Activated CD8-positive, alpha-beta memory T cell treated with anti-CD3 and anti-CD28 coated beads for 4 hours (primary cell): Measurements from ENCODE around the gene FGL2.
"Not testable (repeated sequence)": the region's sequence is repeated elsewhere in the genome, so short reads cannot be mapped to it uniquely, and the experiment has no call there.

ENCODE experiments used
- DNase-seq, 2 donors: peaks; one replicate each; pipeline ENCODE4 v3.0.0-alpha.2; 2020; ENCODE audit warnings: low read depth in 2 of 2

The FGL2 gene, protein sequence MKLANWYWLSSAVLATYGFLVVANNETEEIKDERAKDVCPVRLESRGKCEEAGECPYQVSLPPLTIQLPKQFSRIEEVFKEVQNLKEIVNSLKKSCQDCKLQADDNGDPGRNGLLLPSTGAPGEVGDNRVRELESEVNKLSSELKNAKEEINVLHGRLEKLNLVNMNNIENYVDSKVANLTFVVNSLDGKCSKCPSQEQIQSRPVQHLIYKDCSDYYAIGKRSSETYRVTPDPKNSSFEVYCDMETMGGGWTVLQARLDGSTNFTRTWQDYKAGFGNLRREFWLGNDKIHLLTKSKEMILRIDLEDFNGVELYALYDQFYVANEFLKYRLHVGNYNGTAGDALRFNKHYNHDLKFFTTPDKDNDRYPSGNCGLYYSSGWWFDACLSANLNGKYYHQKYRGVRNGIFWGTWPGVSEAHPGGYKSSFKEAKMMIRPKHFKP

DNA sequence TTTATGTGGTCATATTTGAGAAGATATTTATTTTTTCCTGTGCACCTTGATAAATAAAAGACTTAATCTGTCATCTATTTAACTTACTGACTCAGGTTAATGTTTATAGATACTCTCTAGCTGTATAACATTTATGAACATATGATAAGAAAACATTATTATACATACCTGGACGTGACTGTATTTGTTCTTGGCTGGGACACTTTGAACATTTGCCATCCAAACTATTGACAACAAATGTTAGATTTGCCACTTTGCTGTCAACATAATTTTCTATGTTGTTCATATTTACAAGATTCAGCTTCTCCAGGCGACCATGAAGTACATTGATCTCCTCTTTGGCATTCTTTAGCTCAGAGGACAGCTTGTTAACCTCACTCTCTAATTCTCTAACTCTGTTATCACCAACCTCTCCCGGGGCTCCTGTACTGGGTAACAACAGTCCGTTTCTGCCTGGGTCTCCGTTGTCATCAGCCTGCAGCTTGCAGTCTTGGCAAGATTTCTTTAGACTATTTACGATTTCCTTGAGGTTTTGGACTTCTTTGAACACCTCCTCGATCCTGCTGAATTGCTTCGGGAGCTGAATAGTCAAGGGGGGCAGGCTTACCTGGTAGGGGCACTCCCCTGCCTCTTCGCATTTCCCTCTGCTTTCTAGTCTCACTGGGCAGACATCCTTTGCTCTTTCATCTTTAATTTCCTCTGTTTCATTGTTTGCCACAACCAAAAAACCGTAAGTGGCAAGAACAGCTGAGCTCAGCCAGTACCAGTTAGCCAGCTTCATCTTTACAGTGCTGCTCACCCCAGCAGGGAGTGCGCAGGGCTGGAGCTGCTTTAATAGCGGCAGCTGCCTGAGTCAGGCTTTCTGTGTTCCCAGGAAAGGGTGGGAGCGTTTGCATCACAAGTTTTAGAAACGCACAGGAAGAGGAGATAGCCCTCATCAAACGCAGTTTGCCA is at the start of gene FGL2:
FGL2 (minus strand) TSS at position 807 of the 954 bp plus-strand sequence; CDS start at position 781, 26 bp downstream.
- DNase-seq, result no peak

DNA sequence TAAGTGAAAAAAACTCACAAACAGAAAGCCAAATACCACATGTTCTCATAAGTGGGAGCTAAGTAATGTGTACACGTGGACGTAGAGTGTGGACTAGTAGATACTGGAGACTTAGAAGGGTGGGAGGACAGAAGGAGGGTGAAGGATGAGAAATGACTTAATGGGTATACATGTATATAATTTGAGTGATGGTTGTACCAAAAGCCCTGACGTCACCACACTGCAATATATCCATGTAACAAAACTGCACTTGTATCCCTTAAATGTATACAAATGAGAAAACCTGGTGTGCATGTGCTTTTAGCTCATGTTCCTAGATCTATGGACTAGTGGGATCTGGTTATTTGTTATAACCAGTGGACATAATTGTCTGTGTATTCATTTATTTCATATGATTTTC is 48.5 kb upstream of the FGL2 start:
- DNase-seq, result no peak

DNA sequence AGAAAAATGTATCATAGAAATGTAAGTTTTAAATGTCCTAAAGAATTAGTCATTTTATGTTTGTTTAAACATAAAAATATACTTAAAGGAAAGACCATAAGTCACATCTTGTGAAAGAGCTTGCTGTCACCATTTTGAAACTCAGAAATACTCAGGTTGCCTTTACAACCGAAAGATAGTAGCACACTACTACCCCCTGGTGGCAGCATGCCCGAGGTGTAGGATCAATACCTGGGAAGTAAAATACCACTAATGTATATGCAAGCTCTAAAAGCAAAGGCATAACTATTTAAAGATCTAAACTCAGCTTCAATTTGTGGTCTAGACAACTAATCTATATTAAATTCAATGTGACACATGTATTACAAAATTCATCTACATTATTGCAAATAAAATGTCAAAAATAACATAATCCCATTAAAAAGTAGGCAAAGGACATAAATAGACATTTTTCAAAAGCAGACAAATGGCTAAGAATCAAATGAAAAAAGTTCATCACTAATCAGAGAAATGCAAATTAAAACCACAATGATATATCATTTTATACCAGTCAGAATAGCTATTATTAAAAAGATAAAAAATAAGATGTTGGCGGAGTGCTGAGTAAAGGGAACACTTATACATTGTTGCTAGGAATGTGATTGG is 47.7 kb upstream of the FGL2 start:
- DNase-seq, result peak; percentile 70 to 72

DNA sequence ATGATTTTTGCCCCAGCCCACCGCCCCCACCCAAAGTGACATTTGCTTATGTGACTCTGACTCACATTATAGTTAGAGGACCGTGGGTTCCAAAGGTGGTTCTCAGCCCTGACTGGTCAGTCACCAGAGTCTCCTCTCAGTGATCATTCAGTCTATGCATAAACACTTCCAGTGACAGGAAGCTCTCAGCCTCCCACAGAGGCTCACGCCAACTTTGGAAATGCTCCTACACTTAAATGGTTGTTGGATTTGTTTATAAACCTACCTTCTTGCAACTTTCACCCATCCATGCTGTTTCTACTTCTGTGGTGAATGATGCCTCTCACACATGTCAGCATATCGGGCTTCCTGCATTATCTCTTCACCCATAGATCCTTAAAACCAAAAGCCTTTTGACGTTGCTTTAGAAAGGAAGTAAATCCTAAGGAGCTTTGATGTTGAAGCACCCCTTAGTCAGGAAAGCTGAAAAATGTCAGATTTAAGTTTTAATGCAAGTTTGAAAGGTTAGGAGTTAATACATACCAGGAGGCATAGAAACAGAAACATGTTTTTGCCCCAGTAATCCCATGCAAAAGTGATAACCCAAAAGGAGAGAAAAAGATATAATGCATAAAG is 46.5 kb upstream of the FGL2 start:
- DNase-seq, result no peak

DNA sequence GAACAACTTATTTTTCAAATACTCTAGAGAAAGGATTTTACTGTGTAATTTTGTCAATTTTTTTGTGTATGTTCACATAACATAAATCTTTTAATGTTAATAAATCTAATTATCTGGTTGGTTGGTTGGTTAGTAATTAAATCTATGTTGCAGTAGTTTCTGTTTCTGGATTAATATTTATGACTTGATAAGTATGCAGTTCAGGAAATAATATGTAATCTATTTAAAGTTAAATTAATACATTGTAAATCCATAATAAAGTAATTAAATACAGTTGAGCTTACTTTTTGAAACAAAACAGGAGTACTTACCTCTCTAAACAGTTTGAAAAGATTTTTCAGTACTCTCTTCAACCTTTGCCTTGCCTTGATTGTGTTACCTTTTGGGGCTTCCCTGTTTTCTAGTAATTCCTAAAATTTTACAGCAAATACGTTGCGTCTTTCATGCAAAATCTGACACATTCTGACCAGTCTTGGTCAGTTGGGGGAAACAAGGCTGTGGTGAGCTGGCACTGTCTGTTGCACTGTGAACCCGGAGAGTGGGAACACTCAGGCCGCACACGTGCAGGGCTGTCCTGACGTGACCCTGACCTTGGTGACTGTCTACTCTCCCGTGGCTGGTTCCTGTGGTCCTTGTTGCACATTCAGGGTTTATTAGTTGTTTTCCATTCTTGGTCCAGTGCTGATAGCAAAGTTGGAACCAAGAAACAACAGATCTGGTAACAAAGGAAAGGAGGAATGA is 45.6 kb upstream of the FGL2 start:
- no peak for DNase-seq

DNA sequence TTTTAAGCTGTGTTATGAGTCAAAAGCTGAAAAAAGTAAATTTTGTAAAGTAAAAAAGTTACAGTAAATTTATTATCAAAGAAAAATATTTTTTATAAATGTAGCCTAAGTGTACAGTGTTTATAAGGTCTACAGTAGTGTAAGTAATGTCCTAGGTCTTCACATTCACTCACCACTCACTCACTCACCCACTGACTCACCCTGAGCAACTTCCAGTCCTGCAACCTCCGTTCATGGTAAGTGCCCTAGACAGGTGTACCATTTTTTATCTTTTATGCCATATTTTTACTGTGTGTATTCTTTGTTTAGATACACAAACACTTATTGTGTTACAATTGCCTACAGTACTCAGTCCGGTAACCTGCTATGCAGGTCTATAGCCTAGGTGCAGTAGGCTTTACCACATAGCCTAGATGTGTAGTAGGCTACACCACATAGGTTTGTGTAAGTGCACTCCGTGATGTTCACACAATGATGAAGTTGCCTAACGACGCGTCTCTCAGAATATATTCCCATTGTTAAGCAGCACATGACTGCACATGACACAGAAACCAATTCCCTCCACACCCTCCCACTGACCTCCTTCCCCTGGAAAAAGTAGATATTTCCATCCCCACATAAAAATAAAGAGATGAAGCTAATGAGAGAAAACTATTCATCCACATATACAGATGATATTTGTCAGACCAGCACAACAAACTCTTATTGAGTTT is 44.8 kb upstream of the FGL2 start:
- no peak for DNase-seq

DNA sequence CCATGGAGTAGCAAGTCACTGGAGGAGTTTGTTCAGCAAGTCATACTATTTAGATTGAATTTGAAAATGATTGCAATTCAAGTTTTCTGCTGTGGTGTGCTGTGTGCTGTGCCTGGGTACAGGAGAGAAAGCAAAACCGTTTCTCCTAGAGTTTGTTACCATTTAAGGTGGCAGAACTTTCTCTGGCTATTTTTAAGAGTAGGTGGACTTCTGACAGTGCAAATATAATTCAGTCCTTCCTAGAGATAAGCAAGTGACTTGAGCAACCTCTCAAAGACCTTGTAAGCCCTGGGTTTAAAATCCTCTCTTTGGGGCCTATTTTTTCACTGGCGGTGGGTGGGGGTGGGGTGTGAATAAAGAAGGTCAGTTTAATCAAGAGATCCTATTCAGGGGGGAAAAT is 42.9 kb upstream of the FGL2 start:
- DNase-seq, result no peak

DNA sequence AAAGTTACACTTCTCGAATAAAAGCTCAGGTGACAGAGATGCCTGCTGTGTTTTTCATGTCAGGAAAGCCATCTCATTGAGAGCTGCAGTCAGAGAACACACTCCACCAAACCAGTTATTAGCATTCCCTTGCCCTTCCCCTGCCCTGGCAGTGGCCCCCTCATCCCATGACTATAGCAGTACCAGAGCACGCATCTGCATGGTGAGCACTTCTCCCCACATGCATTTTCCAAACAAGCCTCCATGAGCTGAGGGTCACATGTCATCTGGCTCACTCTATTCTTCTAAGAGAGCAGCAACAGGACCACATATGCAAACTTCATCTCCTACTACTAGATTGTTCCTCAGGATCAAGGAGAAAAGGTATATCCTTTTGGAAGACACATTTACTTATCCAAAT is 42.4 kb upstream of the FGL2 start:
- no peak for DNase-seq

DNA sequence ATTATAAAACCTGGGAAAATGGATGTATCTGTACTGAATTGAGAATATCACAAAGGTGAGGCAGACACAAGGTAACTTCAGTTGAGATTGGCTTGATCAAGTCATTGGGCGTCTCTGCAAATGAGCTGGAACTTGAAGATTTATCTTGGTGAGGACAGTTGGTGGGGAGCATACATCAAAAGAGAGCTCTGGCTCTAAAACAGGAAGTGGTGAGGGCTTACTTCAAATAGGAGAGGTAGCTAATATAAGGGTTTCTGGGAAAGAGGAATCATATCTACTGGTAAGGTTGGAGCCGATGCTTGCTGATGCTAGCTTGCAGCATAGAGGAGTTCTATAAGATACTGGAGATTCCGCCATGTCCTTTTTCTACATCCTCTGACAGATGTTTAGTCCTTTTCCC is 39.9 kb upstream of the FGL2 start:
- no peak for DNase-seq

DNA sequence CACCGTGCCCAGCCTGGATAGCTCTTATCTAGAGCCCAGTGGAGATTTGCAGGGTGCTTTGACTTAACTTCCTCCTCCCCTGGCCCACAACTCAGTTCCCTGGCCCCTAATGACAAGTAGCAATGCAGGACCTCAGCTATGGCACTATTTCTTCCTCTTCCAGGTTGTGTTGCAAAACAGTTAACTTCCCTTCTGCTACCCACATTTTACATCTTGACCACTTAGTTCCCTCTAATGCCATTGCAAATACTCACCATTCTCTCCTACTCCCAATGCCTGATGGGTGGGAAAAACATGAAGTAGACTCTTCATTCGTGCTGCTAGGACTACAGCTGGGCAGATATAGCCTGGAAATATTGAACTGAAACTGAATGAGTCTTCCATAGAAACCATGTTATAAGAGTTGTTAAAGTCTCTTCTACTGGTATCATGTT is 39.1 kb upstream of the FGL2 start:
- DNase-seq, result no peak

DNA sequence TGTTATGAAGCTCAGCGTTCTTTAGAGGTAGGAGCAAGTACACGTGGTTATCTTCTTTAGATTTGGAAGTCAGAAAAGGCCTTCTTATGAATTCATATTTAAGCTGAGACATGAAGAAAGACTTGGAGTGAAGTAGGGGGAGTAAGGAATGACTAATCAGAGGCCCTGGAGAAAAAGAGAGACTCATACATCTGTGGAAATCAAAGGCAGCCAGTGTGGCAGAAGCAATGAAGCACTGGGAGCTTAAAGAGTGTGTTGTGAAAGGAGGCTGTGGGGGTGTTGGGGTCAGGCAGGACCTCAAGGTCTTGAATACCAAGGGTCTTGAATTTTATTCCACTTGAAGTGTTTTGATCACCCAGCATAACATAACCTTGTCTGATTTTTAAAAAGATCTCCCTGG is 35.7 kb upstream of the FGL2 start:
- DNase-seq, result no peak

DNA sequence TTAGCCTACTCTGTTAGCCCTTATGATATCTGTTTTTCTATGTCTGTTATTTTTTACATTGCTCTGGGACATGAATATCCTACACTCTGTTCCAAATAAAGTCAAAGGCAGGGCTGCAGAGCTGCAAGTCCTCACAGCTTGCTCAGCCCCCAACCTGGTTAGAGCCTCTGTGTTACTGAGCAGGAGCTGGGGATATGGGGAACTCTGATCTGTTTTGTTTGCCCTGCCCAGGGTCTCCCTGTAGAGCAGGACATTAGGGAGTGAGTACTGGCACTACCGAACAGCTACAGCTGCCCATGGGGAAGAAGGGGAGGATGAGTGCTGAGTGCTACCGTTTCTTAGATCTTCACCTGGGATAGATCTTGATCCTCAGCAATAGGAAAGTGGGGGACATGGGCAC is 32.8 kb upstream of the FGL2 start:
- no peak for DNase-seq

DNA sequence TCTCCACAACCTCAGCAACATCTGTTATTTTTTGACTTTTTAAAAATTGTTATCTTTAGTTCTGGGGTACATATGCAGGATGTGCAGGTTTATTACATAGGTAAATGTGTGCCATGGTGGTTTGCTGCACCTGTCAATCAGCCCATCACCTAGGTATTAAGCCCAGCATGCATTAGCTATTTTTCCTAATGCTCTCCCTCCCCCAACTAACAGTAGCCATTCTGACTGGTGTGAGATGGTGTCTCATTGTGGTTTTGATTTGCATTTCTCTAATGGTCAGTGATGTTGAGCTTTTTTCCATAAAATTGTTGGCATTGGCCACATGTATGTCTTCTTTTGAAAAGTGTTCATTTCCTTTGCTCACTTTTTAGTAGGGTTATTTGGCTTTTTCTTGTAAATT is 29.2 kb upstream of the FGL2 start:
- DNase-seq, result not testable (repeated sequence)

DNA sequence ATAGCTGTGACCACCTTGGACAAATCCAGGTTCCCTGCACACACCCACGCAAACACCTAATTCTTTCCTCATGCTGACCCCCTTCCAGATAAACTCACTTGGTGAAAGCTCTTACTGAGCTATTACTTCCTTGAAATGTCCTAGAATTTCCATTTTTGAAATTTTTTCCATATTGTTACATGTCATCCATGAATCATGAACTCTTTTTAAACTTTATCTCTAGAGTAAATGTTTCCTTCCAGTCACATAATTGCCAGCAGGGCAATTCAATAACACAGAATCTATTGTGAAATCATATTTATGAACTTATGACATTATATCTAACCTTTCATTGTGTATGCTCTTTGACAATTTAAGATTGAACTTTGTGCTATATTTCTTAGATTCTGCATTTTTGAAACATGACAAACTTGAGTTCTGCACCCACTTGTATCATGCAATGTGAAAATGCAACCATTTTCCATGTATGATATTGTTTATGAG is 26.8 kb upstream of the FGL2 start:
- DNase-seq, result no peak

DNA sequence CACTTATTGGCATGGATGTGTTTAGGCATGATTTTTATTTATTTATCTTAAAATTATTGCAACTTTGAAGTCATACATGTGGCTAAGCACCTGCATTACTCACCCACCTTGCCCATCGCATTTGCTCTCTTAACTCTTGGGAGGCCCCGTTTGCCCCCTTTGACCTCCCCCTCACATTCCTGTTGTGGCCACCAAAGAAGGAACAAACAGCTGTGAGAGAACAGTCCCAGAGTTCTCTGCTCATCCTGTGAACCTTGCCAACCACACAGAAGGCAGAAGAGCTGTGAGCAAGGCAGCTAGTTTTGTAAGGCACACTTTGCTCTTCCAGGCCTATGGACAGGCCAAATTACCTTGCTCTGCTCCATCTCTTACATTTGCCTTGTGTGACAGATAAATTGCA is 23.6 kb upstream of the FGL2 start:
- no peak for DNase-seq

DNA sequence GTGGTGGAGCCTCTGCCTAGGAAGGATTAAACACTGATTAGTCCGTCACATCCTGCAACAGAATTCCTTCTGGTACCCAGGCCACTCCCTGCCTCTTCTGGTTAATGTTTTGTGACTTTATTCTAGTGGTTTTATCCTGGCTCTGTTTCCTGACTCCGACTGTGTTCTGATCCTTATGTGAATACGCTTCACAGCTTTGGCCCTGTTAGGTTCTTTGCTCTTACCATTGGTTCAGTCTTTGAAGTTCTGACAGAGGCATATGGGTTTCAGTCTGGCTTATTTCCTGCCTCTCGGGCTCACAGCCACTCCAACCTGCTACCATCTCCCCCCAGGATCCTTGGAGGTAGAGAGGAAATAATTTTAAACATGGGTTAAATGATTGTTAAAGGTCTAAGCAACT is 23.2 kb upstream of the FGL2 start:
- no peak for DNase-seq

DNA sequence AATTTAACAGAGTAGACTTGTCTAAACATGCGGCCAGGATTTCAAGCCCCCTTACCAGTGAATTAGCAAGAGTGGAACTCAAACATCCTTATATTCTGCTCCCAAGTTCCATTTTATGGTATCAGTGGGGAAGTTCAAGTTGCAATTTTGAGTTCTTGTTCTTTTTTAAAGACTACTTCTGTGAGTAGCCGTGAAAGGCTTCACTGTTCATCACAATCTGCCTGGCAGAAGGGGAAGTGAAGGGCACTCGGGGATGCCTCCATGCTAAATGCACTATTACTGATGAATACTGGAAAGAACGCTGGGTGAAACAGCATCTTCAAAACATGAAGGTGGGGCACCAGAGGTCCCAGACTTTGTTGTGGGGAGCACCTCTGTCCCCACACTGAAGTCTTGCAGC is 22.4 kb upstream of the FGL2 start:
- no peak for DNase-seq

DNA sequence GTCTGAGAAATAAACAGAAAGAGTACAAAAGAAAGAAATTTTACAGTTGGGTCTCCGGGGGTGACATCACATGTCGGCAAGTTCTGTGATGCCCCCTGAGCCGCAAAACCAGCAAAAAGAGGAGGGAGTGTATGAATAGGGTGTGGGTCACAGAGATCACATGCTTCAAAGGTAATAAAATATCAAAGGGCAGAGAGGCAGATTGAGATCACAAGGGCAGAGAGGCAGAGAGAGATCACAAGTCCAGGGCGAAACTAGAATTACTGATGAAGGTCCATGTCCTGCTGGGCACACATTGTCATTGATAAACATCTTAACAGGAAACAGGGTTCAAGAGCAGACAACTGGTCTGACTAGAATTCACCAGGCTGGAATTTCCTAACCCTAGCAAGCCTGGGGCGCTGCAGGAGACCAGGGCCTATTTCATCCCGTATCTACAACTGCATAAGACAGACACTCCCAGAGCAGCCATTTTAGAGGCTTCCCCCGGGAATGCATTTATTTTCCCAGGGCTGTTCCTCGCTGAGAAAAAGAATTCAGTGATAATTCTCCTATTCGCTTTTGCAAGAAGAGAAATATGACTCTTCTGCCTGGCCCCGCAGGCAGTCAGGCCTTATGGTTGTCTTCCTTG is 20.2 kb upstream of the FGL2 start:
- DNase-seq, result not testable (repeated sequence)

DNA sequence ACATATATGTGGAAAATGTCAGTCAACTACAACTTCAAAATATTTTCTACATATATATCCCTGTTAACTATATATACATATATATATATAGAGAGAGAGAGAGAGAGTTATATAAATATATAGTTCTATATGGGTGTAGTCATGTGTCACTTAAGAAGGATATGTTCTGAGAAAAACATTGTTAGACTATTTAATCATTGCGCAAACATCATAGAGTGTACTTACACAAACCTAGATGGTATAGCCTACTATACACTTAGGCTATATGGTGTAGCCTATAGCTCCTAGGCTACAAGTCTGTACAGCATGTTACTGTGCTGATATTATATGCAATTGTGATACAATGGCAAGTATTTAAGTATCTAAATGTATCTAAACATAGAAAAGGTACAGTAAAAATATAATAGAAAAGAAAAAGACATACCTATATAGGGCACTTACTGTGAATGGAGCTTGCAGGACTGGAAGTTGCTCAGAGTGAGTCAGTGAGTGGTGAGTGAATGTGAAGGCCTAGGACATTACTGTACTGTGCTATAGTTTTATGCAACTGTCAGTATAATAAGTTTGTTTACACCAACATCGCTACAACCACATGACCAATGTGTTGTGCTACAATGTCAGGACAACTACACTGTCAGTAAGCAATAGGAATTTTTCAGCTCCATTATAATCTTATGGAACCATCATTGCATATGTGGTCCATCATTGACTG is 18.0 kb upstream of the FGL2 start:
- DNase-seq, result no peak
